Ramos (cell line): ENCODE measurements around the gene SENP1.

ENCODE experiments used
- in situ Hi-C: fragments of 300-500 bp; cut with MboI; formaldehyde crosslinking; loops from one replicate; pipeline ENCODE4 v1.14.3; 2022; ENCODE audit warnings: low sequenced_read_pairs; ENCODE audit not compliant: unreplicated experiment

The SENP1 gene

DNA sequence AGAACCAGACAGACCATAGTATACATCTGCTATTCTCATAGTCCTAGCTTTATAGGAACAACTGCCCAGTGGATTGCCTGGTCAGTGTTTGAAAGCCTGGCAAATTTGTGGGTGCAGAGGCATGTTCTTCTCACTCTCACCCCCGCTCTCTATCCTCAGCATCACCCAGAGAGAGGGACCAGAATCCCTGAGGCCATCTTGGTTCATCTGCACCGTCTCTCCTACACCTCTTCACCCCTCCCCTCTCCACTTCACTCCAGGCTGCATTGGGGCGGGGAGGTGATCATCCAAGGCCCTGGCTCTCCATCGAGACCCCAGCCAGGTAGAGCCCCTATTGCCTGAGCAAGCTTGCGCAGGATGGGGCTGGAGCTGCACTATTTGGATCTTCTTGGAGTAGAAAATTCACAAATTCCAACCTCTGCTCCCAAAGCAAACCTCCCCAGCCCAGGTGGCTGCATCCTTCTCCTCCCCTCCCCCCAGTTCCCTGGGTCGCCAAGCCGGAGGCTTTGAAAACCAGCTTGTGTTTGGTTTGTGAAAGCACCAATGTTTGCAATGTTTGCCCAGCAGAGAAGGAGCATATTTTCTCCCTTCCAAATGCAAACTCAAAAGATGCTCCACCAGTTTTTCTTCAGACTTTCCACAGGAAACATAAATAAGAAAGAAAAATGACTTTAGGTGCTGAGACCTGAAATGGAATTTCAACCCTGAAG lies 83.0 kb downstream of the SENP1 start:
- in situ Hi-C loops = no loop called here

DNA sequence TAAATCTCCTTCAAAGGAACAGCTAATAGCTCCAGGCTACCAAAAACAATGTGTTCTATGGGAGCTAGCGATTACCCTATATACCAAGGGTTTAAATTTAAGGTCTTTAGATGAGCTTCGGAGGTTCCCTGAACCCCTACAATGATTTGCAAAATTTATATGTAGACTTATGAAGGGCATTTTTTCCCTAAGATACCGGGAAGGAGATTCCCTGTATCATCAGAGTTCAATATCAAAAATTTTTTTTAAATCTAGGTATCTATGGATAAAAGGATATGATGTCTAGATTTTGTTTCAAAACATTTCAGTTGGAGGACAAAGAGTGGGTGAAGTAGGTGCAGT lies 83.7 kb downstream of the SENP1 start:
- in situ Hi-C loops = no loop called here

DNA sequence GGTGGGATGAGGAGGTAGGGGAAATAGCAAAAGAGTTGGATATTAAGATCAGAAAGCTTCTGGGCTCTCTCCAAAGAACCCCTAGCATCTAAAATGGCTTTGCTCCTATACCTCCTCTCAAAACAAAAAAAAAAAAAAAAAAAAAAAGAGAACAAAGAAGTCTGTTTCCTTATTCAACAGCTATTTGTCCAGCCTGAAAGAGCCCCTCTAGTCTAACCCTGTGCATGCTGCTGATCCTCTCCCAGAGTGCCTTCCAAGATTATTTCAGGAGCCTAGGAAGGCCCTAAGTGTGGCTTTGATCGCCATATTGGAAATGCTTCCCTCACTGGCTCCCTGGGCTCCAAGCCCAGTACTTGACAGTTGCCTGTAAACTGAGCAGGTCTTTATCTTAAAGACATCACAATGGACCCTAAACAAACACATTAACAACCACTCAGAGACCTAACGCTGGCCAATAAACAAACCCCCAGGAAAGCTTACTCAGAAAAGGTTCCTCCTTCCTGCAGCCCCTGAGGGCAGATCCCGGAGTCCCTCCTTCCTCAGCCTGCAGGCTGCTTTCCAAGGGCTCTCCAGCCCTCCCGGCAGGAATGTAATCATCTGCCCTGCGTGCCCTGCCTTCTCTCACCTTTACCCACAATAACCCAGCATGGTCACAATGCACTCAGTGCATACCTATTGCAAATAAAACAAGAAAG lies 84.2 kb downstream of the SENP1 start:
- in situ Hi-C loops = no loop called here

DNA sequence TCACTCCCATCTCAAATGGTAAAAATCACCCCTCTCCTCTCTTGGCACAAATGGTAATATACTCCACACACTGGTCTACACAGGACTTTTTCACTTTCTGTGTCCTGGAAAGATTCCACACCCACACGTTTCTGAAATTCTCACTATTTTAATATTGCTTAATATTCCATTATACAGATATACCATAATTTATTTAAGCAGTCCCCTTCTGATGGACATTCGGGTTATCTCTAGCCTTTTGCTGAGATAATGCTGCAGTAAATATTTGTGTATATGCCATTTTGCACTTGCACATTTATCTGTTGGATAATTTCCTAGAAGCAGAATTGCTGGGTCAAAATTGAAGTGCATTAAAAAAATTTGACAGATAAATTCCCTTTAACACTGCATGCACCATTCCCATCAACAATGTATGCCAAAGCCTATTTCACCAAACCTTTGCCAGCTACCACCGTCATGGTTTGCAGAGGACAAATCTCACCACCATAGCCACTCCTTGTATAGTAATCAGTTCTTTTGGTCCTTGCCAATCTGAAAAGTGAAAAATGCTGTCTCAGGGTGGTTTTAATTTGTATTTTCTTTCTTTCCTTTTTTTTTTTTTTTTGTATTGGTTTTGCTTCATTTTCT lies 86.1 kb downstream of the SENP1 start:
- in situ Hi-C loops = no loop called here

DNA sequence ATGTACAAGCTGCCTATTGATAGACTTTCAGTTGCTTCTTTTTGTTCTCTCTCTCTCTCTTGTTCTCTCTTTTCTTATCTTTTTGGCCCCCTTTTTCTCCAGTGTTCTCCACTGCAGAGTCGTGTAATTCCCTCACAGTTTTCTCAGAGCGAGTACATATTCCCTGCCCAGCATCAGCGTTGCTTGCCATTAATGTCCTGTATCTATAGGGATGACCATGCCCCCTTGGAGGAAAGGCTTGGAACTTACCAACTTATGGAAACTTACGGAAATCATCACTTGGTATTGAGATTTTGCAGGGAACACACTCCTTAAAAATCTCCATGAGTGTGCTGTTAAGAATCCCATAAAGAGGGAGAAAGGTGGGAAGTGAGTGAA lies 87.3 kb downstream of the SENP1 start:
- in situ Hi-C loops = no loop called here

DNA sequence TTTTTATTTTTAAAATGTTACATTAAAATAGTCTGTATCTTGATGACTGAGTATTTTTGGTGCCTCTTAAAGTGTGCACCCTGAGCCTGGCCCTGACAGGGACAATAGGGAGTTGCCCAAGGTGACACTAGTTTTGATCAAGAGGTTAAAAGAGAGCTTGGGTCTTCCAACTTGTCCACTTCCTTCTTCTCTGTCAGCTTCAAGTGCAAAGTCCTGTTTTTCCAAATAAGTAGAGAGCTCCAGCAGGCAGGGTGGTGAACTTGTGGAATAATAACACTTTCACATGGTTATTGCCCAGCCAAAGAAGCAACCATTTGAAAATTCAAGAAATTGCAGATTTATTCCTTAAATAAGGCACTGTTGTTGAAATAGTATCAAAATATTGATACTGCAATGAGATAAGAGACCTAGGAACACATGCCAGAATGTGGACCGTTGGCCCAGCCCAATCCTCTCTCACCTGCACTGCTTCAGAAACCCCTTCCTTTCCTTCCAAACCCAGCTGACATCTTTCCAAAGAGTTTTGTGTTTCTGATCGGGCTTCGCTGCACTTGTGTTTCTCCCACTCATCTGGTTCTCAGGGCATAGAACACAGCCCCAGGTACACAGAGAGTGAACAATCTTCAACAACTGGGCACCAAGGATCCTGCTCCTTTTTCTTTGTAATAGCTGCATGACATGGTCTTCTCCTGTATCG lies 87.8 kb downstream of the SENP1 start:
- in situ Hi-C loops = no loop called here

DNA sequence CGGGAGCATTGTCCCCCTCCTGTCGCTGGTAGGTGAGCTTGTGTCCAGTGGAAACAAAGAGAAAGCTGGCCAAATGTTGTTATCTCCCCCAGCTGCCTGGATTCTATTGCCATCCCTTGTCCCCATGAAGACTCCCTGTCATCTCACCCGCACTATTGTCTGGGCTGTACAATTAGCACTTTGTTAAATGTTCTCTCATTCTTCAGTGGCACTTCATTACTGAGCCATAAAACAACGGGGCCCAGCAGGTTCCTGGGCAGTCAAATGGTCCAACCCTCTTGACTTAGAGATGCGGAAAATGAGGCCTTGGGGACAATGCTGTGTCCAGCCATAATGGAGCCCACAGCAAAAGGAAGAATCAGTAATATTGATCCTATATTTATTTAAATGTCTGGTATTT lies 88.4 kb downstream of the SENP1 start:
- in situ Hi-C loops = no loop called here

DNA sequence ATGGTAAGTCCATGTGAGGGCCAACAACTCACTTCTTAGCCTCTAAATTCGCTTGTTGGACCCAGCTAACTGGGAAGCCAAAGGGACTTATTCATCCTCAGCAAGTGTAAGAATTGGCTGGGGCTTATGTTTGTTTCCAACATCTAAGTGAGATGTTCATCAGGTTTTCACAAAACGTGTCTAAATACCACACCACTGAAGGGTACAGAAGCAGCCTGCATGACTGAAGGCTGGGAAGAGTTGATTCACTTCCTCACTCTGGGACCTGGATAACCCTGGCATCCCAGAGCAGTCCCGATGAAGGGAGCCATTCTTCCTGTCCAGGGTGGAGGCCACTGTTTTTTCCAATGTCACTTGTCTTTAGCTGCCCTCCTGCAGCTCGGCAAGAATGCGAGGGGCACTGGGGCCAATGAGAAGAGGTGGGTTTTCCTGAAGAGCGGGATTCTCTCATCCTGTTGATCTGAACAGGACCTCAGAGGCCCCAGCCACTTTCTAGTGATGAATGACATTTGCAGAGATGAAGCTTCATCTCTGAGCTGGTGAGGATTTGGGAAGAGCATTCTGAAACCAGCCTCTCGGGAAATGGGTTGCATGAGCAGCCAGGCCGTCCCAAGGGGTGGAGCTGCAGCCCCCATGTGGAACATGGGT lies 89.4 kb downstream of the SENP1 start:
- in situ Hi-C loops = no loop called here

DNA sequence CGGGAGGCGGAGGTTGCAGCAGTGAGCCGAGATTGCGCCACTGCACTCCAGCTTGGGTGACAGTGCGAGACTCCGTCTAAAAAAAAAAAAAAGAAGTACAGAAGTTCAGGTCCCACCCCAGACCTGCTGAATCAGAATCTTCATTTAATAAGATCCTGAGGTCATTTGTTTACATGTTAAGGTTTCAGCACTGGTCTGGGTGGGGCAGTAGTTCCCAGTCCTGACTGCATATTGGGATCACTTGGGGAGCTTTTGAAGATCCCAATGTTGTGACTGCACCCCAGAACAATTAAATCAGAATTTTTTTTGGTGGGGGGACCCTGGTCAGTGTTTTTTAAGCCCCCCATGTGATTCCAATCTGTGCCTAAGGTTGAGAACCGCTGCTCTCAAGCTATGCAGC lies 89.9 kb downstream of the SENP1 start:
- in situ Hi-C loops = no loop called here

DNA sequence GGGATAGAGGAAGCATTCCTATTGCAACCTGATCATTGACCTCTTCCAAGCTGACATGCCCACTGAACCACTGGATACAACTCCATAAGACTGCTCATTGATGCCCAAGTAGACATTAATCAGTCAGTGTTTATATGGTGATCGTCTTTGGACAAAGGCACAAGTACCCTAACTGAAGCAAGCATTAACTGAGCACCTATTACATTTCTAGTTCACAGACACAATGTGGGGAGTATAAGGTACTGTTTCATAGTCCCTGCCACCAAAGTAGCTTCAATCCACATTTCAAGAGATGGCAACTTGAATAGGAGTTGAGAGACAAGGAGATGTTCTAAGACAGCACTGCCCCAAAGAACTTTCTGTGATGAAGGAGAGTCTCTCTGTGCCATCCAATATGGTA lies 90.8 kb downstream of the SENP1 start:
- in situ Hi-C loops = no loop called here

DNA sequence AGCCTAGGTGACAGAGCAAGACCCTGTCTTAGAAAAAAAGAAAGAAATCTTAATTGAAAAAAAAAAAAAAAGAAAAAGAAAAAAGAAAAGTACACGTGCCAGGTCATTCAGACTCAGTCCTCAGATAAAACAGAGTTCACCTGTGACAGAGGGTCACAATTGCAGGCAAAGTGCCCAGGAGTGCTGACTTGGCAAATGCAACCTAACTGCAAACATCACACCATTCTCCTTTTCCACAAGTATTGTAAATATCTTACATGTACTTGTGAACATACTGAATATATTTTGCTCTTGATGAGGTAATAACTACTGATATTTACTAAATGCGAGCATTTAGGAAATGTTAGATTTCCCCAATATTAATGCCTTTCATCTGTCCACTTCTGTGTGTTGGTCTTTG lies 92.6 kb downstream of the SENP1 start:
- in situ Hi-C loops = no loop called here

DNA sequence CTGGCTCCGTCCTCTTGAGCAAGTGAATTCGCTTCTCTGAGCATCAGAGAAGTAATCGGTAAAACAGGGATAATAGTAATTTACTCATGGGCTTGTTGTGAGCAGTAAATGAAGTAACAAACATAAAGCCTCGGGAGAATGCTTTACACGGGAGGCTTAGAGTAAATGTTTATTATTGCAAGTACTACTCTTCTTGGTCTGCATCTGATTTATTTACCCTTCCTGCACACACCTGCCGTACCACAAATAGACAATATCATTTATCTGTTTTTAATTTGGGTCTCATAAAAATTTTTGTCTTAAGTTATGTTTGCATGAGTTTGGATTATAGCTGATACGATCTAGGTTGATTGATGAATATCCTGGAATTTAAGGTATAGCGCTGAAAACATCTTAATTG lies 93.8 kb downstream of the SENP1 start:
- in situ Hi-C loops = no loop called here

DNA sequence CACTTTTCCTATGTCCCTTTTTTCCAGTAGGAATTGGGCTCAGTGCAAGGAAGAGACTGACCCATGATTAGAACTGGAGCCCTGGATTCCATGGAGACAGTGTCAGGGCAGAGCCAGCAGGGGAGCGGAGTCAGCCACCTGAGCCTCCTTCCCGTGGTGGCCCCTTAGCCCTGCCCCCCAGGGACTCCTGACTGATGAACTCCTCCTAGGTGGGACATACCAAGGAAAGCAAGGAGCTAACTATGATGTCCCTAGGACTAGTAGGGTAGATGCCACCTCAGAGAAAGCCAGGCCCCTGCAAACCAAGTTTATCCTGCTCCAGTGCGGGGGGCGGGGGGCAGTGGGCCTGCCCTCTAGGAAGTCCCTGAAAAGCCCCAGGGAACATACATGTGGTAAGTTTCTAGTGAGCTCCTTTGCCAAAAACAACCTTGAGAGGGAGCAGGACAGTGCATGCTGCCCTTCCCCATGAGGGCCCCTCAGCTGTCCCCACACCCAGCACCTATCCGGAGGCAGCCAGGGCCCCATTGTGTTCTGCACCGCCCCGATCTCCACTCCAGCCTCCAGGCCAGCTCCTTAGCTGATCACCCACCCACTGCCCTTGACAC lies 95.4 kb downstream of the SENP1 start:
- in situ Hi-C loops = no loop called here

DNA sequence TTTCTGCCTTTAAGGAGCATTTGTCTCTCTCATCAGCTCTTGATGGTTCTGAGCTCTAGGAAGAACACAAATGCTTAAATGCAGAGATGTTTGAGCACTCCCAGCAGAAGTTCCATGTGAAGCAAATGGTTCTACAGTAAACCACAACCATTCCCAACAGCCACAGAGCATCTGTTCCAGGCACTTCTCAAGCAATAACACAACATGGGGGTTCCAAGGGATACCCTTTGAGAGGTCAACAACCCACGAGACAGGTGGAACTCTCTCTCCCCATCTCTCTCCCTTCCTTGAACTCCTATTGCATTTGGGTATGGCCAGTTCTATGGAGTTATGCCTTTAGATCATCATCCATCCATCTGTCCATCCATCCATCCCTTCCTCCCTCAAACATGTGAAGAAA lies 96.4 kb downstream of the SENP1 start:
- in situ Hi-C loops = no loop called here

DNA sequence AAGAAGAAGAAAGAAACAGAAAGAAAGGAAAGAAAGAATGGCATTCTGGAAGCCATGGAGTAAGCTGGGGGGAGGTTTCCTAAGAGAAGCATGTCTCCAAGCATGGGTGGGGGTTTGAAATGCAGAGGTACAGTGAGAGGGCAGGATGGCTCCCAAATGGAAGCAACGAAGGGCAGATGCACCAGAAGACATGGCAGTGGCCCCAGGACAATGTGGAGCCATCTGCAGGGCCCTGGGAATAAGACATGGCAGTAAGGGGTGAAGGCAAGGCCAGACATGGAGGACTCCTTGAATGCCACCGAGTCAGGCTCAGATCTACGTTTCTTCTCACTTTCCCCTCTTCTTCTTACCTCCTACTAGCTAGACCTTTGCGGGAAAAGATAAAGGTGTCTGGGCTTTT lies 96.9 kb downstream of the SENP1 start:
- in situ Hi-C loops = no loop called here

DNA sequence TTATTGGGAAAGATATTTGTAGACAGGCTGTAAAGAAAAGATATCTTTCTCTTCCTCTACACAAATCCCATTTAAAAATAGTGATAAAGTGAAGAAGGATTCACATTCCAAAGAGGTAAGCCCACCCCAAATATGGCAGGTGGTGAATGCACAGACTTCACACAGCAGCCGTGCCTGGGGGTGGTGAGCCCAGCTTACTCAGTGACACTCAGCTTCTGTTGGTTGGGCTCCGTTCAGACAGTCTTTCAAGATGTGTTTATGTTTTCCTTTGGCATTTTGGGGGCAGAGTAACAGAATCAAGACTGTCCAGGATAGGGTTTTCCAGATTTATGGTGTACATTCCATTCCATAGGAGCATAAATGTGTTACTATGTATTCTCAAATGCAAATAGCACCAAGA lies 97.5 kb downstream of the SENP1 start:
- in situ Hi-C loops = no loop called here

DNA sequence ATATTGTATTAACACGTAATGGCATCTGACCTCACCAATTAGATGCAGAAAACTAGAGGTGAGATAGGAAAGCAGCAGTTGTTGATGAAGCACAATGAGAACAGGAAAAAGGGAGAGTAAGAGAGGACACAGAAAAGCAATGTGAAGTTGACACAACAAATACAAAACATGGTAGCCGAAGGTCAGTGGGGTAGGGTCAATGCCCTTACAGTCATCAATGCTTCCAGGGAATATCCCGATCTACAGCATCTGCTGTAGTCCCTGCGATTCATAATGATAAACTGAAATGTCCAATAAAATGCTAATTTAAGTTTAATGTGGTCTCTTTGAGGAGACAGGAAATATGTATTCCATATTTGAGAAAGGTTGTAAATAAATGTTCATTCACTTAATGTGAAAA lies 98.7 kb downstream of the SENP1 start:
- in situ Hi-C loops = no loop called here

DNA sequence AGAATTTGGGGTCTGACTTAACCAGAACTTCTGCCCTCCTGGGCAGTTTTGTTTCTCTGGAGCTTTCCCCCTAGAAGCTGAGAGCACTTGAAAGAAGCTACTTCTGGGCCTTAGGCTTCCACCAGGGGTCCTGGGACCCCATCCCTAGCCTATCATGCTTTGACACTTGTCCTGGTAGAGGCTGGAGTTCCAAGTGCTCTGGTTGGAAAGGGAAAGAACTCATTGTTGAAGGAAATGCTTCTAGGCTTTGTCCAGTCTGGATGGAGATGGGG lies 100.2 kb downstream of the SENP1 start:
- in situ Hi-C loops = no loop called here

DNA sequence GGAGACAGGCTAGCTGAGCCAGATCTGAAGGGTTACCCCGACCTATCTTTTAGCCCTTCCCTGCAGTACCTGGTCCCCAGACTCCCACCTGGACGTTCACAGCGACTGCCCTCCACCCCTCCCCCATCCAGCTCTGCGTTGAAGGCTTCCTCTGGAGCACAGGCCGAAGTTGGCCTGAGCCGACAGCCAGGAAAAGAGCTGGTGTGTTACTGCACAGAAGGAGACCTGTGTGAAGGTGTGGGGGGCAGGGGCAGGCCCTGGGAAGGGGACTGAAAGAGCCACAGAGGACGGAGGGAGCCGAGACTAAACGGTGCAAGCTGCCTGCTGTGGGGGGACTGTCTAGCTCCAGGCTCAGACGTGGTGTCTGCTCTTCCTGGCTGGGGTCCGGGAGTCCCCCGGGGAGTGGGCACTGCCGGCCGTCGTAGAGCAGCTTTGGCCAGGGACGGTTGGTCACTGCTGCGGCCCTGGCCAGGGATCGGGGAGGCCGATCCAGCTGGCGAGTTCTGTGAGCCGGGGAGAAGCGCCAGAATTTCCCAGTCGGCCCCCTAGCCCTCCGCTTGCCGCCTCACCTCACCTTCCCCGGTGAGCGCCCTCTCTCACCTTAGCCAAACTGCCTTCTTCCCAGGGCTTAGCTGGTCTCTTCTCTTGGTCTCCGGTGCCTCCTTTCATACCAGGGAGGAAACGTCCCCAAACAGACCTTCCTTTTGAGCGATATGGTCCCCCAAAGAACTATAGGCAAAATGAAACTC lies 100.7 kb downstream of the SENP1 start:
- in situ Hi-C loops = no loop called here
